Adrenal gland (tissue), 12 donors: ENCODE data around the gene PCDHGC5. TPM values are rescaled to one million over a fixed set of nuclear protein-coding genes. Genes with fewer than 3 reads are reported as not detected.

Experiments
- DNase-seq, 7 donors: peaks; one replicate each; pipeline ENCODE4 v3.0.0-alpha.2; 2019 to 2020
- H3K27ac ChIP-seq, 5 donors: fragments of 200-600 bp; sonication (generic) in 4 of 5; 1 replicate in 3 of 5; 2 replicates in 2 of 5; pipeline versions ENCODE4 v1.5.1 to v1.8.0; 2016 to 2020; ENCODE audit warnings: mild to moderate bottlenecking in 1 of 5
- H3K27me3 ChIP-seq: fragments of 200-600 bp; 2 replicates; pipeline ENCODE4 v1.8.0; 2021
- H3K36me3 ChIP-seq, 2 donors: fragments of 200-600 bp; replicated peaks in 1 of 2; 1 replicate in 1 of 2; 2 replicates in 1 of 2; pipeline versions ENCODE4 v1.5.1 to v1.8.0; 2018 to 2022
- H3K4me1 ChIP-seq, 2 donors: fragments of 200-600 bp; replicated peaks in 1 of 2; 1 replicate in 1 of 2; 2 replicates in 1 of 2; pipeline versions ENCODE4 v1.5.1 to v1.8.0; 2018 to 2021
- H3K4me3 ChIP-seq, 4 donors: fragments of 200-600 bp; sonication (generic) in 3 of 4; one replicate each; pipeline ENCODE4 v1.5.1; 2016 to 2018
- H3K9me3 ChIP-seq, 3 donors: fragments of 200-600 bp; sonication (generic) in 1 of 3; replicated peaks in 1 of 3; 1 replicate in 2 of 3; 2 replicates in 1 of 3; pipeline versions ENCODE4 v1.5.1 to v1.8.0; 2016 to 2021
- CTCF ChIP-seq, 6 experiments: fragments of 450-650 bp in 4 of 6; fragments of 200-600 bp in 2 of 6; sonication (generic) in 1 of 6; IDR thresholded peaks; 1 replicate in 5 of 6; 2 replicates in 1 of 6; pipeline versions ENCODE4 v1.5.1 to v1.8.0; 2016 to 2021; ENCODE audit warnings: antibody characterized with exemption in 6 of 6, mild to moderate bottlenecking in 2 of 6, moderate library complexity in 1 of 6
- POLR2A ChIP-seq, 2 donors: fragments of 450-650 bp; IDR thresholded peaks; one replicate each; pipeline ENCODE4 v1.6.1; 2017; ENCODE audit warnings: antibody characterized with exemption in 2 of 2, mild to moderate bottlenecking in 2 of 2, moderate library complexity in 1 of 2
- WGBS, 4 donors: extraction: QIAGEN DNeasy Blood & Tissue Kit in 2 of 4; methylation state at CpG; one replicate each; pipeline versions ENCODE4 v1.1.5 to v1.1.7; 2013 to 2017; 5-methylcytosine and 5-hydroxymethylcytosine counted together
- intact Hi-C, 2 donors: fragments of 100-400 bp; cut with DNase I; formaldehyde crosslinking; loops; one replicate each; pipeline versions ENCODE4 v1.14.1 to v1.15.0; 2022 to 2023
- polyA plus RNA-seq, 3 donors: library from polyadenylated mRNA; stranded (reverse); fragments of 200-250 nt in 2 of 3; fragments of 350-450 nt in 1 of 3; fragmentation: Illumina TruSeq in 1 of 3; extraction: RNeasy Lipid Tissue Mini Kit (QIAGEN cat#74804) in 1 of 3; gene quantifications; one replicate each; pipeline ENCODE4 v1.2.3, GENCODE V29; 2013 to 2014
- total RNA-seq, 9 donors: library from RNA; depleted of rRNA in 4 of 9; stranded (reverse); fragments of >200 nt in 4 of 9; fragments of 120-200 nt in 1 of 9; fragmentation: NEBNext Ultra II Directional in 1 of 9; extraction: Animal tissue kit (Norgen Biotek cat#: 25700) in 1 of 9; gene quantifications; one replicate each; pipeline versions ENCODE4 v1.1.0 to v1.2.4, GENCODE V29; 2013 to 2023
- donor health status: healthy with polysubstance abuse.
- donor health status: Bipolar disorder and iron deficiency.
- donor health status: DM: yes; HTN: yes; CAD: no.
- donor health status: DM: no; HTN: no; CAD: no.
- donor health status: DM: no; HTN: no; CAD: no.
- donor health status: DM: yes; HTN: yes; CAD: no.

The PCDHGC5 gene
- total and polyA plus RNA-seq, 12 donors: 0.10 to 5.2 (median 2.1) TPM

DNA sequence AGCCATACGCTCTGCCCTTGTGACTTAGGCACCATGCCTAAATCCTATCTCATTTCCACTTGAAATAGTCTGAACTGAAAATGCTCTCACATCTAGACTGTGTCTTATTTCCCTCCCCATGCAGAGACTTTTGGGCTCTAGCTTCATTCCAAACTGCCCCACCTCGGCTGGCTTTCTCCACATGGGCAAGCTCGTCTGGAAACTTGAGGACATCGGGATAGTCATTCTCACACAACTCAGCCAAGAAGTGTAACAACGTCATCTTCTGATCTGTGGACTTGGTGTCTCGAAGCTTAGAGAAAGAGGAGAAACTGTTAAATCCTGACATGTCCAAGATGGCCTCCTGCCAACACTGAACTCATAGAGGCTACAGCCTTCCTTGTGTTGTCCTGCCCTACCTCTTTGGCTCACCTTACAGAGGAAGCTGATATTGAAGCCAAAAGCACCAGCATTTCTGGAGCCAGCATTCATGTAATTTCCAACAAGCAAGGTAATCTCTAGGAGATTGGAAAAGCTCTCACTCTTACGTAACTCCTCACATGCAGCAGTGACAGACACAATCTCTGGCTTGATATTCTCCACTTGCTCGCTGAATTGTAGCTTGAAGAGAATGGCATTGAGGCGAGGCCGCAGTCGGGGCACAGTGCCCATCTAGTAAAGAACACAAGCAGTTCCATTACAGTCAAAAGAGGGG, 39.6 kb downstream of the PCDHGC5 start:
- H3K27ac ChIP-seq: peak overlapping the region; percentile 61 to 94 (median 81)
- H3K4me3 ChIP-seq: no peak overlapping the region
- intact Hi-C loops: loop anchor here (10.0 kb wide), 2 partner anchors 104 to 114 kb away; partner anchors contain the start of genes PCDHGA10 (in 1 of the 2), PCDHGA11 (in 1 of the 2) and PCDHGB7 (in 1 of the 2)
- peaks cover 30 to 37% of the 10 kb centered on the region in 2 donors for H3K4me1 ChIP-seq
- H3K36me3 ChIP-seq: peaks cover 0 to 18% of the 10 kb centered on the region in 2 donors
- peak; percentile 65 to 91 (median 81) for DNase-seq
- 36 to 50% (median 46%) methylated on average over 11 of the region's 11 CpGs for WGBS, 4 donors
- TF ChIP-seq POLR2A (IDR thresholded peaks at IDR 0.05): peak in 1 of 2 donors; percentile 48
- no peak for TF ChIP-seq CTCF (IDR thresholded peaks at IDR 0.05)
- H3K27me3 ChIP-seq: no peaks in the 10 kb centered on the region
- H3K9me3 ChIP-seq: no peaks in the 10 kb centered on the region

GRCh38 chr5:141529002-141529401, 40.1 kb downstream of the PCDHGC5 start:
- intact Hi-C loops: loop anchor here (10.0 kb wide), 2 partner anchors 104 to 114 kb away; partner anchors contain the start of genes PCDHGA10 (in 1 of the 2), PCDHGA11 (in 1 of the 2) and PCDHGB7 (in 1 of the 2)
- DNase-seq: peak in 5 of 7 donors; percentile 64 to 84 (median 80)
- 38 to 46% (median 42%) methylated on average over 5 of the region's 5 CpGs for WGBS, 4 donors
- Histone ChIP-seq H3K9me3 (no peaks in the 10 kb centered on the region), H3K27me3 (no peaks in the 10 kb centered on the region), H3K4me1 (peaks cover 30 to 35% of the 10 kb centered on the region in 2 donors), H3K4me3 (no peak overlapping the region), H3K36me3 (peaks cover 0 to 24% of the 10 kb centered on the region in 2 donors), H3K27ac (peak overlapping the region; percentile 61 to 94 (median 81))
- TF ChIP-seq POLR2A (IDR thresholded peaks at IDR 0.05) (no peak), CTCF (IDR thresholded peaks at IDR 0.05) (peak in 1 of 6 experiments; percentile 6)

- intact Hi-C loops: loop anchor here (10.0 kb wide), 2 partner anchors 105 to 115 kb away; partner anchors contain the start of genes PCDHGA10 (in 1 of the 2), PCDHGA11 (in 1 of the 2) and PCDHGB7 (in 1 of the 2)
- H3K27me3 ChIP-seq: no peaks in the 10 kb centered on the region
- TF ChIP-seq POLR2A (IDR thresholded peaks at IDR 0.05) (no peak), CTCF (IDR thresholded peaks at IDR 0.05) (no peak)
- no peak for DNase-seq
- peaks cover 24 to 27% of the 10 kb centered on the region in 2 donors for H3K4me1 ChIP-seq
- 74 to 86% (median 80%) methylated on average over 7 of the region's 7 CpGs for WGBS, 4 donors
- no peak overlapping the region for H3K4me3 ChIP-seq
- H3K36me3 ChIP-seq: peaks cover 0 to 25% of the 10 kb centered on the region in 2 donors
- no peaks in the 10 kb centered on the region for H3K9me3 ChIP-seq
- peak overlapping the region; percentile 61 to 94 (median 81) for H3K27ac ChIP-seq
These were observed 41.0 kb downstream of the PCDHGC5 start for GRCh38 chr5:141529873-141530272.

DNA sequence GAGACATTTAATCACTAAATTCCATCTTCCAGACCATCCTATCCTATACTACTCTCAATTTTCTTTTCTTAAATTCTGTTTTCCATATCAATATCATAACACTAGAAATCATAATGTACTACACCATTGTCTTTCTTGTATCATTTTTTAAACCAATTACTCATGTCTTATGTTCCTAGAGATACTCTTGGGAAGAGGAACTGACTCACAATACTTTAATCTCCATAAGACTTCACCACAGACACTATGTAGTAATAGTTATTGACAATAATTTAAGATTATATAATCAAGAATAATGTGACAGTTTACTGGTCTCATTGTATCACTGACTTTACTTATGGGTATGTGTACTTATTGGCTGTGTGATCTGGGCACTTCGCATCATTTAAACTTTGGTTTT, 43.8 kb downstream of the PCDHGC5 start:
- TF ChIP-seq POLR2A (IDR thresholded peaks at IDR 0.05) (no peak), CTCF (IDR thresholded peaks at IDR 0.05) (no peak)
- Histone ChIP-seq H3K9me3 (no peaks in the 10 kb centered on the region), H3K27me3 (no peaks in the 10 kb centered on the region), H3K4me3 (no peak overlapping the region), H3K4me1 (peaks cover 23 to 24% of the 10 kb centered on the region in 2 donors), H3K36me3 (peaks cover 0 to 14% of the 10 kb centered on the region in 2 donors), H3K27ac (no peak overlapping the region)
- 95 to 100% (median 98%) methylated on average over 1 of the region's 1 CpG for WGBS, 4 donors
- no peak for DNase-seq
- intact Hi-C loops: no loop called here
